Pancreas (tissue), 10 donors: ENCODE results near the gene YAP1. TPM values are rescaled to one million over a fixed set of nuclear protein-coding genes. Genes with fewer than 3 reads are reported as not detected.

Experiments
- ATAC-seq, 4 donors: fragments of 200-7000 bp; cut with Tn5 transposase; one replicate each; pipeline versions ENCODE4 v1.8.0 to v1.9.1; 2020; ENCODE audit warnings: mild to moderate bottlenecking in 4 of 4, moderate library complexity in 4 of 4
- DNase-seq, 6 donors: peaks; one replicate each; pipeline ENCODE4 v3.0.0-alpha.2; 2020
- FAIRE-seq: peaks from 2 replicates; lab custom pipeline; 2012; peaks lifted over from hg19 to GRCh38; lab: Jason Lieb, UNC
- H3K27ac ChIP-seq, 4 donors: fragments of 200-600 bp; sonication (generic); 1 replicate in 3 of 4; 2 replicates in 1 of 4; pipeline versions ENCODE4 v1.5.0 to v1.8.0; 2020
- H3K27me3 ChIP-seq, 4 donors: fragments of 200-600 bp; one replicate each; pipeline ENCODE4 v1.8.0; 2021
- H3K36me3 ChIP-seq, 3 donors: fragments of 200-600 bp; sonication (generic) in 1 of 3; one replicate each; pipeline versions ENCODE4 v1.5.0 to v1.8.0; 2020 to 2021
- H3K4me1 ChIP-seq, 3 donors: fragments of 200-600 bp; one replicate each; pipeline ENCODE4 v1.8.0; 2021
- H3K4me3 ChIP-seq, 4 donors: fragments of 200-600 bp; sonication (generic) in 2 of 4; one replicate each; pipeline versions ENCODE4 v1.5.0 to v1.8.0; 2020 to 2021
- H3K9me3 ChIP-seq, 4 donors: fragments of 200-600 bp; one replicate each; pipeline ENCODE4 v1.8.0; 2021
- CTCF ChIP-seq, 4 donors: fragments of 200-600 bp; sonication (generic) in 3 of 4; IDR thresholded peaks; one replicate each; pipeline versions ENCODE4 v1.5.0 to v1.8.0; 2021; ENCODE audit warnings: antibody characterized with exemption in 4 of 4
- WGBS, 2 donors: extraction: QIAGEN DNeasy Blood & Tissue Kit; methylation state at CpG; one replicate each; pipeline ENCODE4 v1.1.7; 2013; 5-methylcytosine and 5-hydroxymethylcytosine counted together
- intact Hi-C, 3 donors: fragments of 100-400 bp; cut with DNase I; formaldehyde crosslinking; loops; one replicate each; pipeline versions ENCODE4 v1.11.1 to v1.14.2; 2022
- polyA plus RNA-seq, 2 donors: library from polyadenylated mRNA; stranded (reverse); fragments of 200-250 nt; gene quantifications; one replicate each; pipeline ENCODE4 v1.2.3, GENCODE V29; 2013
- total RNA-seq, 6 donors: library from RNA; stranded (reverse); fragmentation: NEBNext Ultra II Directional in 4 of 6; extraction: Animal tissue kit (Norgen Biotek cat#: 25700) in 4 of 6; gene quantifications; one replicate each; pipeline versions ENCODE4 v1.2.1 to v1.2.4, GENCODE V29; 2021 to 2023
- donor health status: healthy with polysubstance abuse.
- donor health status: DM: no; HTN: no; CAD: no; lungs with moderate emphysema.
- donor health status: DM: no; HTN: no; CAD: no.
- donor health status: control.
- donor health status: control.
- donor health status: Bipolar disorder and iron deficiency.
- donor health status: DM: yes; HTN: yes; CAD: no.
- donor health status: DM: no; HTN: no; CAD: no.
- donor health status: DM: no; HTN: no; CAD: no.
- donor health status: DM: yes; HTN: yes; CAD: no.

Gene YAP1
- total and polyA plus RNA-seq, 8 donors, result 8.7 to 46.5 (median 17.2) TPM

- 96 to 99% methylated on average over 3 of the region's 3 CpGs for WGBS, 2 donors
Observed at GRCh38 chr11:102274628-102275027, 164.4 kb downstream of the YAP1 start.

GRCh38 chr11:102276362-102276761 is 166.1 kb downstream of the YAP1 start:
- no peak for TF ChIP-seq CTCF (IDR thresholded peaks at IDR 0.05)
- no peaks in the 10 kb centered on the region for H3K9me3 ChIP-seq
- H3K36me3 ChIP-seq, result no peaks in the 10 kb centered on the region
- no peaks in the 10 kb centered on the region for H3K27me3 ChIP-seq
- H3K27ac ChIP-seq, result no peak overlapping the region
- peaks cover 0 to 31% (median 10%) of the 10 kb centered on the region in 3 donors for H3K4me1 ChIP-seq
- WGBS, 2 donors, result 40 to 47% methylated on average over 4 of the region's 4 CpGs
- ATAC-seq (no peak), FAIRE-seq (no peak), DNase-seq (no peak)
- intact Hi-C loops, result no loop called here
- no peak overlapping the region for H3K4me3 ChIP-seq

More at GRCh38 chr11:102274628-102275027, 164.4 kb downstream of the YAP1 start:
- no peak for FAIRE-seq
- no peaks in the 10 kb centered on the region for H3K27me3 ChIP-seq
- no peaks in the 10 kb centered on the region for H3K36me3 ChIP-seq
- no peak overlapping the region for H3K4me3 ChIP-seq
- H3K4me1 ChIP-seq, result peaks cover 0 to 21% (median 0%) of the 10 kb centered on the region in 3 donors
- DNase-seq, result no peak
- ATAC-seq, result no peak
- H3K27ac ChIP-seq, result no peak overlapping the region
- intact Hi-C loops, result no loop called here
- TF ChIP-seq CTCF (IDR thresholded peaks at IDR 0.05), result no peak
- H3K9me3 ChIP-seq, result no peaks in the 10 kb centered on the region

- peaks cover 0 to 31% (median 10%) of the 10 kb centered on the region in 3 donors for H3K4me1 ChIP-seq
- FAIRE-seq, result no peak
- 36% methylated on average over 3 of the region's 3 CpGs for WGBS, 2 donors
- H3K9me3 ChIP-seq, result no peaks in the 10 kb centered on the region
- intact Hi-C loops, result no loop called here
- no peak for TF ChIP-seq CTCF (IDR thresholded peaks at IDR 0.05)
- H3K27me3 ChIP-seq, result no peaks in the 10 kb centered on the region
- no peak overlapping the region for H3K4me3 ChIP-seq
- no peak for DNase-seq
- no peak for ATAC-seq
- H3K36me3 ChIP-seq, result no peaks in the 10 kb centered on the region
- no peak overlapping the region for H3K27ac ChIP-seq
Observed at GRCh38 chr11:102276783-102277182, 166.5 kb downstream of the YAP1 start.

- no peak for TF ChIP-seq CTCF (IDR thresholded peaks at IDR 0.05)
- ATAC-seq (peak; percentile 72 to 85 (median 82)), DNase-seq (peak in 1 of 6 donors; percentile 16), FAIRE-seq (no peak)
- whole genome bisulfite sequencing, 2 donors, result 5 to 6% methylated on average over 13 of the region's 13 CpGs
- Histone ChIP-seq H3K9me3 (no peaks in the 10 kb centered on the region), H3K4me3 (peak overlapping the region in 2 of 4 donors; percentile 8 to 20), H3K4me1 (peaks cover 0 to 31% (median 10%) of the 10 kb centered on the region in 3 donors), H3K27ac (peak overlapping the region; percentile 15 to 57 (median 53)), H3K27me3 (no peaks in the 10 kb centered on the region), H3K36me3 (no peaks in the 10 kb centered on the region)
- intact Hi-C loops, result no loop called here
Observed at GRCh38 chr11:102279641-102280170, 169.5 kb downstream of the YAP1 start.

- peaks cover 0 to 31% (median 10%) of the 10 kb centered on the region in 3 donors for H3K4me1 ChIP-seq
- no peak for DNase-seq
- 57 to 66% methylated on average over 4 of the region's 4 CpGs for WGBS, 2 donors
- ATAC-seq, result peak; percentile 38 to 49 (median 42)
- H3K27me3 ChIP-seq, result no peaks in the 10 kb centered on the region
- H3K4me3 ChIP-seq, result peak overlapping the region in 2 of 4 donors; percentile 8 to 20
- intact Hi-C loops, result no loop called here
- no peak for FAIRE-seq
- no peaks in the 10 kb centered on the region for H3K36me3 ChIP-seq
- H3K9me3 ChIP-seq, result no peaks in the 10 kb centered on the region
- H3K27ac ChIP-seq, result peak overlapping the region; percentile 15 to 57 (median 53)
- no peak for TF ChIP-seq CTCF (IDR thresholded peaks at IDR 0.05)
Observed at GRCh38 chr11:102280245-102280833, 170.1 kb downstream of the YAP1 start.
